ENCODE measurements around the gene NLGN2.
A peak's percentile ranks its signal among the peaks of the same experiment; 100 is the strongest.

Gene NLGN2

DNA sequence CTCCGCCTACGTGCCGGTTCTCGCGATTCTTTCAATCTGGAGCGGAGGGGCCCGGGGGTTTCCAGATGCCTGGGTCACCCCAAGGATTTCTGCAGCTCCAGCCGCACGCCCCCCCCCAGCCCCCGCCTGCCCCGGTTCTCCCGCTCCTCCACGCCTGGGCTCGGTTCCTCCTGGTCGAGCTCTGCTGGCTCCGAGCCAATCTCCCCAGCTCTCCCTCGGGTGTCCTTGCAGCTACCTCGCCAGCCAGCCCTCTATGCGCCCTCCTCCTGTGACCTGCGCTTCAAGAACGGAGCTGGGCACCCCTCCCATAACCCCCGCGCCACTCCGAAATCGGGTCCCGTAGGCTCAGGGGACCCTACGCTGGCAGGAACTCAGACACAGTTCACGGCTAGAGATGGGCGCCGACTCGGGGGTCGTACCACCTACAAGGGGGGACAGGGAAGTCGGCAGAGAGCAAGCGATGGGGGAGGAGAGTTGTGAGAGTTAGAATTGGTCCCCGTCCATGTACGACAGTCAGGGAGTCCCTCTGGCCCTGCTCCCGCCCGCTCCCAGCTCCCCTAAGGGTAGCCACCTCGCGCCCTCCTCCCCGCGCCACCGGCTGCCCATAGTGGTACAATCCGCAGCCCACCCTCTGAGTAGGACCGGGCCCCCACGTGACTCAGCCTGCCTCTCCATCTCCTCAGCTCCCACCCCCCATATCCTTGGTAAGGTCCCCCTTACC lies 32.6 kb downstream of the NLGN2 start:
- Mint-ChIP-seq H3K4me3 (peak overlapping the region; percentile 87), H3K36me3 (peaks cover 33% of the 10 kb centered on the region), H3K4me1 (peaks cover 55% of the 10 kb centered on the region), H3K27ac (no peak overlapping the region), H3K9me3 (no peaks in the 10 kb centered on the region), H3K27me3 (peaks cover 77% of the 10 kb centered on the region)
- DNase-seq: peak; percentile 64
- CTCF ChIA-PET: interaction anchor here (1.0 to 2.8 kb wide), 6 partner anchors 11 to 120 kb away, joined by 3 to 12 read pairs (median 4); partner anchors contain the start of gene TMEM256

DNA sequence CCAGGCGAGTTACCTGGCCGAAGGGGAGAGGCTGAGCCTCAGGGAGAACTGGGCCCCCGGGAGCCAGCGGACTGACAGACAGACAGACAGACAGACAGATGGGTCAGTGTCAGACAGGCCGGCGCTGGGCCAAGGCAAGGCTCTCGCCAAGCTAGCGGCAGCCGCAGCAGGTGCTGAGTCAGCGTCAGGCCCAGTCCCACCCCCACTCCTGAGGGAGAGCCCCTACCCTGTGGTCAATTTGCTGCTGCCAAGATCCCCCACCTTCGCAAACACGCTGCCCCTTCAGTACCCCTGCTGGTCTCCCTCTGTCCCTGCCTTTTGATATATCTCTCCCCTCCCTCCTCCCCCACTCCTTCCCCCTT lies 33.2 kb downstream of the NLGN2 start:
- no peaks in the 10 kb centered on the region for H3K9me3 Mint-ChIP-seq
- DNase-seq: no peak
- CTCF ChIA-PET: interaction anchor here (1.0 to 2.8 kb wide), 5 partner anchors 74 to 246 kb away, joined by 3 to 12 read pairs (median 4); partner anchors contain the start of gene TP53
- H3K4me1 Mint-ChIP-seq: peaks cover 57% of the 10 kb centered on the region
- H3K4me3 Mint-ChIP-seq: peak overlapping the region; percentile 87
- H3K27ac Mint-ChIP-seq: no peak overlapping the region
- H3K36me3 Mint-ChIP-seq: peaks cover 37% of the 10 kb centered on the region
- H3K27me3 Mint-ChIP-seq: peaks cover 83% of the 10 kb centered on the region

DNA sequence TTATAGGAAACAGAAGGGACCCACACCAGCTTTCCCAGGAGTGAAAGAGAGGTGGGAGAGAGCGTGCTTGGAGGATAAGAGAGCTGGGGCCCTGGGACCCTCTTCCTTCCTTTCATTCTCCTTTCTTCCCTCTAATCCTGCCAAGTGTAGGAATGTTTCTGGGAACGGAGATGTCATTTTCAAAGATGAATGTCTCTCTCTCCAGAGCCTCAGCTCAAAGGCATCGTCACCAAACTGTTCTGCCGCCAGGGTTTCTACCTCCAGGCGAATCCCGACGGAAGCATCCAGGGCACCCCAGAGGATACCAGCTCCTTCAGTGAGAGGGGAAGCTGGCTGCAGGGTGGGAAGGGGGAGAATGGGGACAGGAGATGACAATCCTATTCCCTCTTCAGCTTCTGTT lies 33.6 kb downstream of the NLGN2 start:
- H3K27ac Mint-ChIP-seq: no peak overlapping the region
- peaks cover 34% of the 10 kb centered on the region for H3K36me3 Mint-ChIP-seq
- no peak overlapping the region for H3K4me3 Mint-ChIP-seq
- no peaks in the 10 kb centered on the region for H3K9me3 Mint-ChIP-seq
- CTCF ChIA-PET: interaction anchor here (1.0 to 2.8 kb wide), 5 partner anchors 73 to 246 kb away, joined by 3 to 12 read pairs (median 4); partner anchors contain the start of gene TP53
- H3K4me1 Mint-ChIP-seq: peaks cover 57% of the 10 kb centered on the region
- no peak for DNase-seq
- peaks cover 87% of the 10 kb centered on the region for H3K27me3 Mint-ChIP-seq

DNA sequence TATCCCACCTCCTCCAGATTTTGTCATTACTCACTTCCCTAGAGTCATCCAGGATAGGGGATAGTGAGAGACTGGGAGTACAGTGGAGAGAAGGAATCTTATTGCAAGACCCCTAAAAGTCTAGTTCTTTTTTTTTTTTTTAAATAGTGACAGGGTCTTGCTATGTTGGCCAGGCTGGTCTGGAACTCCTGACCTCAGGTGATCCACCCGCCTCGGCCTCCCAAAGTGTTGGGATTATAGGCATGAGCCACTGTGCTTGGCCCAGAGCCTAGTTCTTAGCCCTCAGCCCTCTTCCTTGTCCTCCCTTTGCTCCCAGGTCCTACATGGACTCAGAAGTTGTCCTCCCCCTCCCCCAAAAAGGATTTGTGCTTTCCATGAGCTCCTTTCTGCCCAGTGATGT lies 34.5 kb downstream of the NLGN2 start:
- CTCF ChIA-PET: interaction anchor here (1.0 to 2.8 kb wide), 2 partner anchors 86 to 119 kb away, joined by 3 to 12 read pairs; no protein-coding TSS in a partner anchor
- Mint-ChIP-seq H3K27me3 (peaks cover 96% of the 10 kb centered on the region), H3K9me3 (no peaks in the 10 kb centered on the region), H3K27ac (no peak overlapping the region), H3K36me3 (peaks cover 35% of the 10 kb centered on the region), H3K4me1 (peaks cover 51% of the 10 kb centered on the region), H3K4me3 (no peak overlapping the region)
- no peak for DNase-seq

DNA sequence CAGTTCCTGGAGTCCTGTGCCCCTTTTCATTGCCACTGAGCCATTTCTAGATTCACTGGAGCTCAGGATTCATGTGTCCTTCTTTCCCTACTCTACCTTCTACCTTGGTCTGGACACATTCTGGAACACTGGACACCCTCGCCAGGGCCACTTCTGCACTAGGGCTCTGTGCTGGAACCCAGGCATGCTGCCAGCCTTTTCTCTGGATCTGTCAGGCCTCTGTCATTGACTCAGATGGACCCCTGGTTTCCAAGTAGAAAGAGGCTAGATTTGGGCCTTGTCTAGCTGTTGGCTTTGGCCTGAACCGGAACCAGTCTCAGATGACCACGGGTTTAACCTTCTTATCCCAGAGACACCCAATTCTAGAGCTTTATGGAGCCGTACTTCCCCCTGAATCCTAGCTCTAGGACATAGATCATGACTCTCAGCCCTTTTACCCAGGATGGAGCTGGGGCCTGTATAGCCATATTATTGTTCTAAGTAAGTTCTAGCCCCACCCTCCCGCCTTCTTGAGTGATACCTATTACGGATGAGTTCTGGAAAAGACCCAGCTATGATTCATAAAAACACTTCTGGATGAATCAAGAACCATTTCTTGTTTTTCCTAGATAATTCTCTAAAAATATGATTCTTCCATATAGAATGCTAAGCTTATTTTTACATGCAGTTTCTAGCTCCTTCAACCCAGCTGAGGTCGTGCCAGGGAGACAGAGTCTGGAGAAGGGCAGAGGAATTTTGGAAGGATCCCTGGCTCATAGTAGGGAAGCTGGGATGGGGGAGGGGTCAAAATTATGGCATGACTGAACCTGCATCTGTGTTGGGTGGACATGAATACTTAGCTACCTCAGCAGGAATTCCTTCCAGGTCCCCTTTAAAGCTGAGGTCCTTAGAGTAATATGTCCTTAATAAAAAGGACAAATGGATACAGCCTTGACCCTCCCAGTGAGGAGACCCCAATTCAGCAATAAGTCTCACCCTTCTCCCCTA lies 36.1 kb downstream of the NLGN2 start:
- CTCF ChIA-PET: interaction anchor here (0.6 to 1.4 kb wide), 6 partner anchors 8 to 117 kb away, joined by 3 to 5 read pairs (median 4); no protein-coding TSS in a partner anchor
- H3K9me3 Mint-ChIP-seq: no peaks in the 10 kb centered on the region
- DNase-seq: no peak
- H3K4me1 Mint-ChIP-seq: peaks cover 40% of the 10 kb centered on the region
- H3K27me3 Mint-ChIP-seq: peaks cover 100% of the 10 kb centered on the region
- peak overlapping the region; percentile 8 for H3K4me3 Mint-ChIP-seq
- H3K27ac Mint-ChIP-seq: no peak overlapping the region
- H3K36me3 Mint-ChIP-seq: peaks cover 32% of the 10 kb centered on the region

DNA sequence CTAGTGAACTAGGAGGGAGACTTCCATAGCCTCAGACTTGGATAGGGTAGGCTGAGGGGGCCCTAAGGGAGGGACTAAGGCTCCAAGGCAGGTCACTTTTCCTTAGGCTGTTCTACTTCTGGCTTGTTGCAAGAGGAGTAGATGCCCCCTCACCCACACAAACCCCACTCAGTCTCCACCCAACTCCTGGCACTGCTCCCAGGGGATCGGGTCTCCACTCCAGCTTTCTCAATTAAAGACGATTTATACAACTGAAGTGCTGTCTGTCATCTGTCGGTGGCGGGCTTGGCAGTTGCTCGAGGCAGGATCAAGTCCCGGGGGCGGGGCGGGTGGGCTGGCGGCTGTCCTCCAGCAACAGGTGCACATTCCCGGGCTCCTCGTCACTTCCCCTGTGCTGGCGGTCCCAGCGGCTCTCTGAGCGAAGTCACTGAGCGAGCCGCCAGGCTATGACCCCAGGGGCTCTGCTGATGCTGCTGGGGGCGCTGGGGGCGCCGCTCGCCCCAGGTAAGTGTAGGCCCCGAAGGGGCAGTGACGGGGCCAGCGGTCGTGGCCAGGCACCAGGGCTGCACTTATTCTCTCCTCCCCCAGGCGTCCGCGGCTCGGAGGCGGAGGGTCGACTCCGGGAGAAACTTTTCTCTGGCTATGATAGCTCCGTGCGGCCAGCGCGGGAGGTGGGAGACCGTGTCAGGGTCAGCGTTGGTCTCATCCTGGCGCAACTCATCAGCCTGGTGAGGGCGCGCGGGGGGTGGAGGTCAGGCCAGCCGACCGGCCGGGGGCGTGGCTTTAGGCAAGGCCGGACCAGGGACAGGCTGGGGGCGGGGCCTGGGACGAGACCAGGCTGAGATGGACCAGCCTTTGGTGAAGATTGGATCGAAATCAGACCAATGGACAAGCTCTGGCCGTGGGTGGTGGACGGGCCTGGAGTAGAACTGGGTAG lies 37.3 kb downstream of the NLGN2 start, which contains the start of gene CHRNB1:
Gene CHRNB1, plus strand, starts transcription at position 380 of the 937 bp plus-strand sequence. Its CDS starts 67 bp downstream, at position 447.
- no peaks in the 10 kb centered on the region for H3K9me3 Mint-ChIP-seq
- peaks cover 91% of the 10 kb centered on the region for H3K27me3 Mint-ChIP-seq
- peaks cover 32% of the 10 kb centered on the region for H3K36me3 Mint-ChIP-seq
- peak within 1 kb of the TSS; percentile 68 for H3K4me3 Mint-ChIP-seq
- peak; percentile 39 for DNase-seq
- CTCF ChIA-PET: interaction anchor here (0.8 to 1.4 kb wide), 4 partner anchors 8 to 89 kb away, joined by 3 to 5 read pairs (median 4); no protein-coding TSS in a partner anchor
- peaks cover 35% of the 10 kb centered on the region for H3K4me1 Mint-ChIP-seq
- H3K27ac Mint-ChIP-seq: peak within 1 kb of the TSS; percentile 44

DNA sequence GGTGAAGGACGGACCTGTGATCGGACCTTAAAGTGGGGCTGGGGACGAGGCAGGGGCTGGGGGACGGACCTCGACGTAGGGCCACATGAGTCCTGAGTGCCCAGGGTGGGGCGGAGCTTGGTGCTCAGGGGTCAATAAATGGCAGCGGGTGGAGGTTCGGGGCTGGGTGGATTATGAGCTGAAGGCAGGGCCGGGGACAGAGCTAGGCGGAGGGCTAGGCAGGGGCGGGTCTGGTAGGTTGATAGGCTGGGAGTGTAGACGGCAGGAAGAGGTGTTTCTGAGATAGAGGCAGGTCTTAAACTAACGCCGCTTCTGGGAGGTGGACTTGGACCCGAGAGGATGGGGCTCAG lies 37.9 kb downstream of the NLGN2 start:
- peaks cover 85% of the 10 kb centered on the region for H3K27me3 Mint-ChIP-seq
- DNase-seq: peak; percentile 68
- no peaks in the 10 kb centered on the region for H3K9me3 Mint-ChIP-seq
- CTCF ChIA-PET: interaction anchor here (0.7 to 1.0 kb wide), 3 partner anchors 8 to 244 kb away, joined by 3 read pairs; no protein-coding TSS in a partner anchor
- H3K36me3 Mint-ChIP-seq: peaks cover 29% of the 10 kb centered on the region
- H3K4me1 Mint-ChIP-seq: peaks cover 29% of the 10 kb centered on the region
- peak overlapping the region; percentile 68 for H3K4me3 Mint-ChIP-seq
- H3K27ac Mint-ChIP-seq: peak overlapping the region; percentile 44

DNA sequence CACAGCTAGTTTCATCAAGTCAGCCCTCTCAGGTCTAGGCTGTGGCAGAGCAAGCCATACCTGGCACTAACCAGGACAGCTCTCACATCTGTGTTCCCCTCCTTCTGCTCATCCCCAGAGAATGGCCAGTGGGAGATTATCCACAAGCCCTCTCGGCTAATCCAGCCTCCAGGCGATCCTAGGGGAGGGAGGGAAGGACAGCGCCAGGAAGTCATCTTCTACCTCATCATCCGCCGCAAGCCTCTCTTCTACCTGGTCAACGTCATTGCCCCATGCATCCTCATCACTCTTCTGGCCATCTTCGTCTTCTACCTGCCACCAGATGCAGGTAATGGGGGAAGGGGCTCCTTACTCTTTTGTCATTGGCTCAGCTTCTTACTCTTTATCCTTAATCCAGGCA lies 40.8 kb downstream of the NLGN2 start:
- CTCF ChIA-PET: no interaction called here
- Mint-ChIP-seq H3K27me3 (peaks cover 56% of the 10 kb centered on the region), H3K27ac (no peak overlapping the region), H3K9me3 (no peaks in the 10 kb centered on the region), H3K4me3 (no peak overlapping the region), H3K4me1 (peaks cover 35% of the 10 kb centered on the region), H3K36me3 (peaks cover 26% of the 10 kb centered on the region)
- no peak for DNase-seq

DNA sequence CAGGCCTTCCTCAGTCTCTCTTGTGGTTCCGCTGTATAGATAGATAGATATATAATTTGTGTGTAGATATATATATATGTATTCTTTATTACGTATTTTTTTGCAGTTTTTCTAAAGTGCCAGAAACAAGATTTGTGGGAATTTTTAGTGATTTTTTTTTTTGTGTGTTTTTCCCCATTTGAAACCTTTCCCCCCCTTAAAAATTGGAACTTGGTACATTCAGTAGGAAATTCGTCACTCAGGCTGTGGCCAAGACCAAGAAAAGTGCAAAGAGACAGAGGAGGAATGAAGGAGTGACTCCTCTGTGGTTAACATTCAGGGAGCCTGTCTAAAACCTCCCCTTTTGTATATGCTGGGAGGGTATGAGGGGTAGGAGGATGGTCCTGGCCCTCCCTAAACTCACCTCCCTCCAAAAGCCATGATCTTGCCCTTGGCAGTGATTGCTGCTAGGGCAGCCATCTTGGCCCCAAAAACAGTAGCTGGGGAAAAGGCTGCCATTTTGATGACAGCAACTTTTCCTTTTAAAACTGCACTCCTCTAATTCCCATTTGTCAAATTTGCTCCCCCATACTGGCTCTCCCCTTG lies 52.4 kb downstream of the NLGN2 start:
- no peak for DNase-seq
- Mint-ChIP-seq H3K9me3 (no peaks in the 10 kb centered on the region), H3K27me3 (no peaks in the 10 kb centered on the region), H3K27ac (no peak overlapping the region), H3K36me3 (peaks cover 38% of the 10 kb centered on the region), H3K4me3 (no peak overlapping the region), H3K4me1 (peaks cover 25% of the 10 kb centered on the region)
- CTCF ChIA-PET: no interaction called here

DNA sequence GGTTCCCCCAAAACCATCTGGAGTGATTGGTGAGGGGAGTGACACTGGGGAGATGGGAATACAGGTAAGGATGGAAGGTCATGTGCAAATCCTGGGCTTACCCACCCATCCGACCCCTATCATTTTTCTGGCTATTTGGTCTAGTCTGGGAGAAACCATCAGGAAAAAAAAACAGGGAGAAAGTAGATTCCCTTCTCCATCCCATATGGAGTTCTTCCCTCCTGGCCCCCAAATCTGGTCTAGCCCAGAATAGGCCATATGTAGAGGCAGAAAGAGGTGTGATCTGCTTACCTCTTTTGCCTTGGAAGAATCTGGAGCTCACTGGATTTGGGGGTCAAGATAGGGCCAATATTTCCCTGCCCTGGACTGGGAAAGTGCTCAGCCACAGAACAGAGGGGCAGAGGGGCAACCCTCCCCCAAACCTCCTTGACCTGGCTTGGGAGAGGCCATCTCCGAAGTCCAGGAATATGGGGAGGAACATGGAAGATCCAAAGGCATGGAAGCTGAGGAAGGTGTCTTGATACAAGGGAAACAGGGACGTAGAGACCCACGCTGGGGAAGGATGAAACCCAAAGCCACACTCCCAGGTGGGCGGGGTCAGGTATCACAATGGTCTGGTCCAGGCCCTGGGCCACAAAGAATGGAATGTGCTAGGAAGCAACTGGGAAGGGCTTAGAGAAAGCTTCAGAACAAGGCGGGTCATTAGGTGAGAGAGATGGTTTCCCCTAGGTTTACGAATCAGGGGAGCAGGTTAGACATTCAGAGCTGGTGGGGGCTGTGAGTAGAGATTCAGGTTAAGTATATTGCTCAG lies 53.4 kb downstream of the NLGN2 start:
- Mint-ChIP-seq H3K9me3 (no peaks in the 10 kb centered on the region), H3K4me3 (no peak overlapping the region), H3K4me1 (peaks cover 21% of the 10 kb centered on the region), H3K27ac (no peak overlapping the region), H3K36me3 (peaks cover 36% of the 10 kb centered on the region), H3K27me3 (no peaks in the 10 kb centered on the region)
- CTCF ChIA-PET: interaction anchor here (1.5 kb wide), 1 partner anchor 100 kb away, joined by 4 read pairs; the partner anchor contains the start of gene SENP3
- DNase-seq: no peak

DNA sequence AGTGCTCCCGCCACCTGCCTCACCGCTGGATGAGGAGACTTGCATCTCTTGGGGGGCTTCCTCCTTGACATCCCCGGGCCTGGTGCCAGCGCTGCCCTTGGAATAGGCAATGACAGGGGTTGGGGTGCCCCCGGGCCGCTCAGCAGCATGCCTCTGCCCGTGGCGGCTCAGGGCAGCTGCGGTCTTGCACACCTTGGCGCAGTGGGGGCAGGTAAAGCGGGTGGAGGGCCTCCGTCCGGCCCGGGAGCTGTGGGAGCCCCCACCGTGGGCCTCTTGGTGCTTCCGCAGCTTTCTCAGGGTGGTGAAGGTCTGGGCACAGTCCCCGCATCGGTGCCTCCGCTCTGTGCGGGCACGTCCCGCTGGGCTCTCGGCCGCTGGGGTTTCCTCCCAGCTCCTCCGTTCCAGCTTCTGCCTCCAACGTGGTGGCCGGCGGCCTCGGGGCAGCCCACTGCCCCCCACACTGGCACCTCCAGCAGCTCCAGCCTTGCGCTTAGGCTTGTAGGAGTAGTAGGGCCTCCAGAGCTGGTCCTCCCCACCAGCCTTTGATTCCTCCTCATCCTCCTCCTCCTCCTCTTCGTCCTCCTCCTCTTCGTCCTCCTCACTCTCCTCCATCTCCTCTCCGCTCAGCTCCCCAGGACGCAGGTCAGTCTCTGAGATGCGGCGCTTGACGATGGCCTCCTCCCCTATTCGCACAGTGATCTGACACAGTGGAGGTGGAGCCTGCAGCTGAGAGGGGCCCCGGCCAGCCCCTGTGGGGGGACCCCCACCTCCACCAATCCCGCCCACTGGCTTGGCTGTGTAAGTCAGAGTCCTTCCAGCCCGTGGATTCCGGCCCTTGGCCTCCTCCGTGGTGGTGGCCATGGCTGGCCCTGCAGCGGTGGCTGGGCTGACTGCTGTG lies 55.1 kb downstream of the NLGN2 start:
- CTCF ChIA-PET: interaction anchor here (1.0 to 1.5 kb wide), 2 partner anchors 98 to 441 kb away, joined by 3 to 4 read pairs; partner anchors contain the start of gene SENP3
- peaks cover 13% of the 10 kb centered on the region for H3K4me1 Mint-ChIP-seq
- DNase-seq: no peak
- no peaks in the 10 kb centered on the region for H3K9me3 Mint-ChIP-seq
- no peaks in the 10 kb centered on the region for H3K27me3 Mint-ChIP-seq
- H3K4me3 Mint-ChIP-seq: no peak overlapping the region
- H3K36me3 Mint-ChIP-seq: peaks cover 37% of the 10 kb centered on the region
- H3K27ac Mint-ChIP-seq: no peak overlapping the region

Measured in activated naive CD4-positive, alpha-beta T cell treated with anti-CD3 and anti-CD28 coated beads, Interleukin-2, amount 10 ng/mL, durations not matched to agents 7 days and 5 days (primary cell).